22Rv1 (cell line): ENCODE results near the gene GRIK1.

Experiments used
- ZFX ChIP-seq: fragments of 450-650 bp; IDR thresholded peaks from 2 replicates; pipeline ENCODE4 v1.6.1; 2017; ENCODE audit warnings: antibody characterized with exemption, borderline replicate concordance
- TF ChIP-seq, protein P1 (sequence below): fragments of 450-650 bp; IDR thresholded peaks from 2 replicates; pipeline ENCODE4 v1.5.1; 2017; ENCODE audit warnings: mild to moderate bottlenecking

DNA sequence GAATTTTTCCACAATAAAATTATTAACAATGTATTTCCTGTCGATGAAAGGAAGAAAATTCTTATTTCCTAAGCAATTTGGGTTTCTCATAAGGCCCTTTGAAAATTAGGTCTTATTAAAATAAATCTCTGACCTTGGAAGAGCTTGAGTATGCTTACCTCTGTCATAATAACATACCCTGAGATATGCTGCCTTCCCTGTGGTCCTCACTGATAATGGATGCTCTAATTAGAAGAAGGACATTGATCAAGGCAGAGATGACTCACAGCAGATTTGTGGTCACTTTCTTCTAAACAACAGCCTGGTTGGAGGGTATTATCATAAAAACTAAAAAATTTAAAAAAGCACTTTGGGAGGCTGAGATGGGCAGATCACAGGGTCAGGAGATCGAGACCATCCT, 217.8 kb downstream of the GRIK1 start:
- no peak for TF ChIP-seq ZFX
- TF ChIP-seq, protein P1, sequence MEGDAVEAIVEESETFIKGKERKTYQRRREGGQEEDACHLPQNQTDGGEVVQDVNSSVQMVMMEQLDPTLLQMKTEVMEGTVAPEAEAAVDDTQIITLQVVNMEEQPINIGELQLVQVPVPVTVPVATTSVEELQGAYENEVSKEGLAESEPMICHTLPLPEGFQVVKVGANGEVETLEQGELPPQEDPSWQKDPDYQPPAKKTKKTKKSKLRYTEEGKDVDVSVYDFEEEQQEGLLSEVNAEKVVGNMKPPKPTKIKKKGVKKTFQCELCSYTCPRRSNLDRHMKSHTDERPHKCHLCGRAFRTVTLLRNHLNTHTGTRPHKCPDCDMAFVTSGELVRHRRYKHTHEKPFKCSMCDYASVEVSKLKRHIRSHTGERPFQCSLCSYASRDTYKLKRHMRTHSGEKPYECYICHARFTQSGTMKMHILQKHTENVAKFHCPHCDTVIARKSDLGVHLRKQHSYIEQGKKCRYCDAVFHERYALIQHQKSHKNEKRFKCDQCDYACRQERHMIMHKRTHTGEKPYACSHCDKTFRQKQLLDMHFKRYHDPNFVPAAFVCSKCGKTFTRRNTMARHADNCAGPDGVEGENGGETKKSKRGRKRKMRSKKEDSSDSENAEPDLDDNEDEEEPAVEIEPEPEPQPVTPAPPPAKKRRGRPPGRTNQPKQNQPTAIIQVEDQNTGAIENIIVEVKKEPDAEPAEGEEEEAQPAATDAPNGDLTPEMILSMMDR: no peak
